ENCODE measurements around the gene MYEOV. TPM values are rescaled to one million over a fixed set of nuclear protein-coding genes. Genes with fewer than 3 reads are reported as not detected.

MYEOV gene
- total RNA-seq, 1 experiment from 2014 or later: 0.22 TPM

DNA sequence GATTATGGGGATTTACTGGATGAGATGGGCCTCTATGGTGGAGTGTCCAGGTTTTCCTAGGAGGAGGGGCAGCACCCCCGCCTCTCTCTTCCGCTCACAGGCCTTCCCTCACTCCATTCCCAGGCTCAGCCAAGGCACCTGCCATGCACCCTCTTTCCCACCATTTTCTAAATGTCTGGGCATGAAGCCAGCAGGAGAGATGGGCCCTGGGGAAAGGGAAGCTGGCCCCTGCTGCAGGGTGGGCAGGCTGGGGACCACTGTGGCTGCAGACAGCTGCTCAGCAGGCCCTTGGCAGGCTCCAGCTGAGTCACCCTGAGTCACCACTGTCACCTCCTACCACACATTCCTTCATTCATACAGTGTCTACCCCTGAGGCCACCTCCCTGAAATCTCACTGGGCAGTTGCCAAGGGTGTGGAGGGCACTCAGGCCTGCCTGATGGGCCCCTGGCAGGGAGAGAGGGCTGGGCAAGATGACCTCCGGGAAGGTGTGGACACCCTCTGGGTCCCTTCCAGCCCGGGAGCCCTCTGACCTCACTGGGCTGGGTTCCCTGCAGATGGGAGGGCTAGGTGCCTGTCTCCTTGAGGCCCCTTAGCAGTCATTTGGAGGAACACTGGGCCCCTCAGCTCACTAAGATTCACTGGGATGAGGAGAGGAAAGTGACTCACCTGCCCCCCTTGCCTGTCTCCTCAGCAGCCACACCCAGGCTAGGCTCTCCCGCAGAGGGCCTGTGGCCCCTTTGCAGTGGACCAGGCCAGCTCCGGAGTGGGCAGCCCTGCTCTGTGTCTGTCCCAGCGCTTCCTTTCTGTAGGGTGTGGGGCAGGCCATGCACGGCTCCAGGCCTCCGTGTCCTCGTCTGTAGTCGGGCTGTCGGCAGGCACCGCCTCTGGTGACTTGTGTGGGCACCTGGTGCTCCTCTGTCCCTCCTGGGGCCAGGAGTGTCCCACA, 7.8 kb downstream of the MYEOV start:
- Histone ChIP-seq H2AFZ (ENCODE audit: low read length) (no peak overlapping the region), H3K27ac (ENCODE audit: insufficient read length, low read depth, low read length) (no peak overlapping the region), H4K5ac (ENCODE audit: insufficient read length, low read depth, low read length) (no peak overlapping the region), H2AK5ac (ENCODE audit: insufficient read length, low read length) (no peak overlapping the region), H2BK120ac (ENCODE audit: low read depth, low read length, poor library complexity, severe bottlenecking) (no peak overlapping the region), H3K27me3 (ENCODE audit: insufficient read depth, low read length) (no peaks in the 10 kb centered on the region), H3K4me1 (ENCODE audit: insufficient read depth, low read length) (no peaks in the 10 kb centered on the region), H2BK15ac (ENCODE audit: low read depth, low read length) (no peak overlapping the region), H3K23ac (ENCODE audit: insufficient read length, low read depth, low read length) (no peak overlapping the region), H3K18ac (ENCODE audit: insufficient read length, low read depth, low read length) (no peak overlapping the region), H3K4ac (ENCODE audit: low read depth, low read length) (no peak overlapping the region), H3K9ac (ENCODE audit: extremely low read depth, insufficient read length, low read length) (no peak overlapping the region), H3T11ph (ENCODE audit: low read length) (no peak overlapping the region), H3K56ac (ENCODE audit: insufficient read length, low read depth, low read length) (no peak overlapping the region), H4K8ac (replicated peaks; ENCODE audit: insufficient read length, low read depth, low read length) (no peak overlapping the region), H2BK12ac (ENCODE audit: insufficient read length, low read depth, low read length) (no peak overlapping the region), H4K20me1 (ENCODE audit: control insufficient read depth, insufficient read depth, insufficient read length) (peaks cover 2% of the 10 kb centered on the region), H3K9me3 (ENCODE audit: control insufficient read depth, low read depth, low read length) (no peaks in the 10 kb centered on the region), H3K79me2 (ENCODE audit: insufficient read depth, low read length) (no peaks in the 10 kb centered on the region), H3K23me2 (ENCODE audit: insufficient read length, low read depth, low read length, poor library complexity, severe bottlenecking) (no peaks in the 10 kb centered on the region), H3K79me1 (ENCODE audit: insufficient read depth, low read depth, low read length, poor library complexity, severe bottlenecking) (no peaks in the 10 kb centered on the region), H2BK5ac (ENCODE audit: insufficient read length, low read length) (no peak overlapping the region), H4K91ac (ENCODE audit: insufficient read length, low read depth, low read length) (no peak overlapping the region), H2BK20ac (ENCODE audit: low read depth, low read length, poor library complexity, severe bottlenecking) (no peak overlapping the region), H3K4me2 (ENCODE audit: insufficient read depth, insufficient read length, low read length) (no peak overlapping the region), H3K14ac (ENCODE audit: insufficient read depth, low read length) (no peak overlapping the region; the same call in 1 of the 2 replicates)
- Mint-ChIP-seq H3K4me1 (peaks cover 5 to 6% of the 10 kb centered on the region in 2 experiments; a peak in 2 of 4 replicates), H3K27me3 (ENCODE audit: low read depth) (peaks cover 11% of the 10 kb centered on the region), H3K4me3 (no peak overlapping the region), H3K36me3 (ENCODE audit: insufficient read depth in 1 of 3, low read depth in 3 of 3) (no peaks in the 10 kb centered on the region), H3K27ac (no peak overlapping the region), H3K9me3 (no peaks in the 10 kb centered on the region)
- TF ChIP-seq, protein P1, sequence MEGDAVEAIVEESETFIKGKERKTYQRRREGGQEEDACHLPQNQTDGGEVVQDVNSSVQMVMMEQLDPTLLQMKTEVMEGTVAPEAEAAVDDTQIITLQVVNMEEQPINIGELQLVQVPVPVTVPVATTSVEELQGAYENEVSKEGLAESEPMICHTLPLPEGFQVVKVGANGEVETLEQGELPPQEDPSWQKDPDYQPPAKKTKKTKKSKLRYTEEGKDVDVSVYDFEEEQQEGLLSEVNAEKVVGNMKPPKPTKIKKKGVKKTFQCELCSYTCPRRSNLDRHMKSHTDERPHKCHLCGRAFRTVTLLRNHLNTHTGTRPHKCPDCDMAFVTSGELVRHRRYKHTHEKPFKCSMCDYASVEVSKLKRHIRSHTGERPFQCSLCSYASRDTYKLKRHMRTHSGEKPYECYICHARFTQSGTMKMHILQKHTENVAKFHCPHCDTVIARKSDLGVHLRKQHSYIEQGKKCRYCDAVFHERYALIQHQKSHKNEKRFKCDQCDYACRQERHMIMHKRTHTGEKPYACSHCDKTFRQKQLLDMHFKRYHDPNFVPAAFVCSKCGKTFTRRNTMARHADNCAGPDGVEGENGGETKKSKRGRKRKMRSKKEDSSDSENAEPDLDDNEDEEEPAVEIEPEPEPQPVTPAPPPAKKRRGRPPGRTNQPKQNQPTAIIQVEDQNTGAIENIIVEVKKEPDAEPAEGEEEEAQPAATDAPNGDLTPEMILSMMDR (conservative IDR thresholded peaks at IDR 0.05): no peak
- no peak for DNase-seq
- WGBS (ENCODE audit: extremely low coverage, insufficient read length, low lambda C conversion rate): no CpG with 5 or more reads among the region's 13 CpGs

All from H9 (cell line).